Stimulated activated naive CD4-positive, alpha-beta T cell (primary cell): ENCODE data around the gene CFAP46.
"Not testable (repeated sequence)": the region's sequence is repeated elsewhere in the genome, so short reads cannot be mapped to it uniquely, and the experiment has no call there.

Experiments used
- DNase-seq, 6 experiments: peaks; one replicate each; lab custom pipeline; 2025; lab: John Stamatoyannopoulos, UW

Gene CFAP46

GRCh38 chr10:132912713-132913558, 29.4 kb downstream of the CFAP46 start:
- DNase-seq: no peak

- no peak for DNase-seq
Observed at GRCh38 chr10:132912225-132912712, 30.1 kb downstream of the CFAP46 start.

- DNase-seq: no peak
Observed at GRCh38 chr10:132911786-132912097, 30.6 kb downstream of the CFAP46 start.

GRCh38 chr10:132910901-132911785, 31.2 kb downstream of the CFAP46 start:
- DNase-seq: no peak

DNA sequence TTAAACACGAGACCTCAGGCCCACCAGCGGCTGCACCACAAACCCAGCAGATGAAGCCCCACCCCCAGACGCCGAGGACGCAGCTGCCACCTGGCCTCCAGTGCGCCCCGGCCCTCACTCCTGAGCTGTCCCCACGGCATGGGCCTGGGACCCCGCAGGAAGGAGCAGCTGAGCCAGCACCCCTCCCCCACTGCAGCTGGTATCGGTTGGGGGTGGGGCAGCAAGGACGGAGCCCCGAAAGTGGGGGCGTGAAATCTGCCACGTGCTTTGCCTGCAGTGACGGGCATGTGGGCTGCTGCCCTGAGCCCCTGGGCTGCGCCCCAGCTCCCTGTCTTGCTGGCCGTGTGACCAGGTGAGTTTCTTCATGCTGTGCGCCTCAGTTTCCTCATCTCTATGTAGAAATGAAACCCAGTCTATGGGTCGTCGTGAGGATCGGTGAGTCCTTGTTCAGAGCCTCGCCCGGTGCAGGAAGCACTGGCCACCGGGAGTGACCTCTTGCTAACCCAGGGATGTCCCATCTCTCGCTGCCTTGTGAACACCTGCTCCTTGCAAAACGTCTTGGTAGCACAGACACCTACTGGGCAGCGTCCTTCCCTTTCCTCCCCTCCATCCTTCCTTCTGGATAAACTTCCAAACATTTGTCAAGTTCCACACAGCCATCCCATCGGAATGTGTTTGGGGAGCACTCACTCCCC, 32.0 kb downstream of the CFAP46 start:
- DNase-seq: no peak

- DNase-seq: no peak
Observed at GRCh38 chr10:132909491-132910071, 32.8 kb downstream of the CFAP46 start.

DNA sequence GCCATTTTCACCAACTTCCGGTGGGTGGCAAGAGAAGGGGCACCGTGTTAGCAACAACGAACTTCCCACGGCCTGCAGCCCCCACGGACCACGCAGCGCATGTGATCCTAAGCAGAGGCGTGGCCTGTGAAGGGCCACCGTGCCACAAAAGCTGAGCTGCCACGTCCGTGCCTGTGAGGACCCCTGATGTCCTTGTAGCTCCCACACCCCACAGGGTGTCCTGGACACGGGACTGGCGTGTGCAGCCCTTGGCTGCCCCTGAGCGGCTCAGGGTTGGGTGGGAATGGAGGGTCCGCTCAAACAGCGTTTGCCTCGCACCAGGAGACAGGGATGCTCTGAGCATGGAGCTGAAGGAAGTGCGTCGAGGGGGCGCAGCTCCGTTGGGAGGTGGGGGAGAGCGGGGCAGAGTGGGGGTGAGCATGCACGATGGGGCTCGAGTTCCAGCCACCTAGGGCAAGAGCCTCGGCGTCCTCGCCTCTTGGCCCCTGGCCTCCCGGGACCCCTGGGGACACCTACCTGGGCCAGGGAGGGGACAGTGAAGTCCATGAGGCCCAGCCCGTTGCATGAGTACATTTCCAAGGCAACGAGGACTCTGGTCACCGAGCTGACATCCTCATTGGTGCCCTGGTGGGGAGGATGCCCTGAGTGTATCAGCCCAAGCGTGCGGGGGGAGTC, 33.6 kb downstream of the CFAP46 start:
- DNase-seq: no peak

GRCh38 chr10:132907821-132908620, 34.3 kb downstream of the CFAP46 start:
- no peak for DNase-seq

- DNase-seq: no peak
Observed at GRCh38 chr10:132906836-132907235, 35.5 kb downstream of the CFAP46 start.

DNA sequence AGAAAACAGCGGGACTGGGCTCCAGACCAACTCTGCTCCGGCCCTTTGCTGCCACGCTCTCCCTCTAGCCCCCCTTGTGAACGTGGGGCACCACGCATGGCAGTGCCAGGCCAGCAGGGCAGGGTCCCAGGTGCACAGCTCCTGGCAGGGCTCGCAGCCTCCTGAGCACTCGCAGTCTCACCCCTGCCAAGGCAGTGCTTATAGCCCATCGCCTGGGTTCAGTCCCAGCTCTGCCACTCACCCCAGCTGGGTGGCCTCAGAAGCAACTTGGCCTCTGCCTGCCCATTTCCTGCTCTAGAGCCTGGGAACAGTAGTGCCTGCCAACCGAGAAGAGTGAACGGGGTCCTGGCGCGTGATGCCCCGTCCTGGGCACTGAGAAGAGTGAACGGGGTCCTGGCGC, 36.3 kb downstream of the CFAP46 start:
- DNase-seq: no peak

GRCh38 chr10:132905661-132906060, 36.7 kb downstream of the CFAP46 start:
- DNase-seq: no peak

DNA sequence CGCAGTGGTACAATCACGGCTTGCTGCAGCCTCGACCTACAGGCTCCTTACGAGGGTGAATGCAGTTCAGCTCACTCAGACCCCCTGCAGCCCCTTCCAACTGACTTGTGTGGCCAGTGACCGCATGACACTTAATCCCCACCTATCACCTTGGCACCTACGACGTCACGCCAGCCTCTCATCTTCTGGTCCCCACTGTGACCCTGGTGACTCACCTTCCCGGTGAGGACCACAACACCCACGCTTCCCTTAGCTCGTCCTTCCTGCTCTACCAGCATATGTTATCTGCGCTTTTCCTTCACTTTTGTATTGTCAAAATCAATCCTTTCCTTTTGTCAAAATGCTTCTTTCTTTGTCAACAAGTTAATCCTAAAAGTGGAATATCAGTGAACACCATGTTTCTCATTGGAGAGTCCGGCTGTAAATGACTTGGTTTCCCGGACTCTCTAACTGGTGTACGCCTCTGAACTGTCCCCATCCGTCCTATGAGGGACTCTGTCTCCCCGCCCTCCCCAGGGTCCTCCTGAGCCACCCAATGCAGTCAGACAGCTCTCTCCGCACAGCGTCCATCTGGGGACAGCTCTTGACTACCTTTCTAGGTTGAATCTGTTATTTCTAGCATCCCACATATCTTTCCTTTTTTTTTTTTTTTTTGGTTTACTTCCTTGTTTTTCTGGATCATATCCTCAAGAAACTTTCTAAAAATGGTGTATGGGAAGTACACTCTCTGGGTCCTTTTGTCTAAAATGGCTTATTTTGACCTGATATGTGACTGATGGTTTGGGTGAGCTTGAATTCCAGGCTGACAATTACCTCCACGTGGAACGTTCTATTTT, 37.3 kb downstream of the CFAP46 start:
- no peak for DNase-seq

DNA sequence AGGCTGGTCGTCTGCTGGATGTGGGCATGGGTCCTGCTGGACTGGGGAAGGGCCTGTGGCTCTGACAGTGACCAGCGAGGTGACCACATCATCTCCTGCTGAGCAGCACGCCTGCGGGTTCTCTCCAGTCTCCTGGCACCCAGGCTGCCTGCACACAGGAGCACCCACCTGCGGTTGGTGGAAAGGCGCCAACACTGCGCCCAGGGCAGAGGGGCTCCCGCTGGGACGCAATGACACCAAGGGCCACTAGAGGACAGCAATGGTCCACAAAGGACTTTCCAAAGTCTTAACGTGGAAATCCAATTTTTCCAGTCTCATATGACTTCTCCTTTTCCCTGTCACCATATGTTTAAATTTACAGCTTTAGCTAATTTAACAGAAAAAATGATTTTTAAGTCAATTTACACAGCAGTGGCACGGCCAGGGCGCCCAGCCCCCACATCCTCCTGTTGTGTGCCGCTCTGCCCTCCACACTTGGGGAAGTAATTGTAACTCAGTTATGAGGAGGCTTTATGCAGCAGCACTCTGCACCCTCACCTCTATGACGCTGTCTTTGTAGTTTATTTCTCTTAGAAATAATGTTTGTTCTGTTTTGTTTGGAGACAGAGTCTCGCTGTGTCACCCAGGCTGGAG, 38.1 kb downstream of the CFAP46 start:
- no peak for DNase-seq

GRCh38 chr10:132902656-132903575, 39.5 kb downstream of the CFAP46 start:
- DNase-seq: not testable (repeated sequence)

DNA sequence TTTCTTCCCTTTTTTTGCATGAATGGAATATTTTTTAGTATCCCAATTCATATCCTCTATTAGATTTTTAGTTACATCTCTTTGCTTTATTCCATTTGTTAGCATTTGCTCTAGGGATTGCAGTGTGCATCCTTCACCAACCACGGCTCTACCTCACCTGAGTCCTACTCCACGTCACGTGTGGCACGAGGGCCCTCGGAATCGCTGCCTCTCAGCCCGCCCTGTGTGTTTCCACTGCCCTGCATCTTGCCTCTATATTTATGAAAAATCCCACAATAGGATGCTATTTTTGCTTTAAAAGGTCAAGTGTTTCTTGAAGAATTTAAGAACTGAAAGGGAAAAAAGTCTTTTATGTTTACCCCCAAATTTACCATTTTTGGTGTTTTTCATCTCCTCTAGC, 41.0 kb downstream of the CFAP46 start:
- DNase-seq: no peak

DNA sequence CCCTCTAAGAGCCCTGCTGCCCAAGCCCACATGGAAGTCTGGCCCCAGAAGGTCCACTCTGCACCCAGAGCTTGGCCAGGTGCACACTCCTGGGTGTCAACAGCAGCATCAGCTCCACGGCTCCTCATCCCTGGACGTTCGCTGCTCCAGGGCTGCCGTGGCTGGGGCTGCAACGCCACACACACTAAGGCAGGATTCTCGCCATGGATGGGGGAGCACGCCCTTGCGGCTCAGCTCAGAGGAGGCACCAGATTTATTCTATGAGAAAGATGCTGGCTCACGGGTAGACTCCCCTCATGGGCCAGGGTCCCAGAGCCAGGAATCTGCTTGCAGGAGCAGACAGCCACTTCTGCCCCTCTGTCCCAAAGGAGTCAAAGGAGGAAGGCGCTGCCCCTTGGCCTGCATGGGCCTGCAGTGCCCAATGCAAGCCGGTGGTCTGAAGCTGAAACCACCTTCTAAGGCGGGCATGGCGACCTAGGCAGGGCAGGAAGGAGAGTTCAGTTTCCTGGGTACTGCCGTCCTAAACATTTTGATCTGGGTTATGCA, 42.1 kb downstream of the CFAP46 start:
- DNase-seq: no peak

DNA sequence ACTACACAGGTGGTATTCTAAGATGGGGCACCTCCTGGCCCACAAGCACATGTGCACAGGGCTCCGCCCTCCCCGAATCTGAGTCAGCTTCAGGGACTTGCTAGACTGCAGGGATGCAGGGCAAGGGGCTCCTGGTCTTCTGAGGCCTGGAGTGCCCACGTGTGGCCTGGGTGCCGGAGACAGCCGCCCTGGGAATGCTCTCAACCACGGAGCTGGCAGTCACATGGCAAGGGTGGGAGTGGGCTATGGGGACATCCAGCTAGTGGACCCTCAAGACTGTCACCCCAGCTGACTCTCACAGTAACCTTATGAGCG, 42.7 kb downstream of the CFAP46 start:
- DNase-seq: no peak
